ENCODE results near the gene HMGCL.
A peak's percentile ranks its signal among the peaks of the same experiment; 100 is the strongest.
"Not testable (repeated sequence)": the region's sequence is repeated elsewhere in the genome, so short reads cannot be mapped to it uniquely, and the experiment has no call there.

HMGCL gene

GRCh38 chr1:23853124-23853523 is 27.9 kb upstream of the HMGCL start:
- not testable (repeated sequence) for H2AFZ ChIP-seq (ENCODE audit: low read length, unreplicated experiment); H3K27ac ChIP-seq (ENCODE audit: low read depth, low read length); H3K79me2 ChIP-seq (ENCODE audit: control insufficient read depth, insufficient read depth, low read length, unreplicated experiment); H3K27me3 ChIP-seq (ENCODE audit: insufficient read depth, low read length); H3K36me3 ChIP-seq (ENCODE audit: insufficient read depth, low read length); H3K4me3 ChIP-seq (ENCODE audit: low read depth, low read length); H3K4me1 ChIP-seq (ENCODE audit: control insufficient read depth, insufficient read depth, low read length, unreplicated experiment)

- H3K4me1 ChIP-seq (ENCODE audit: control insufficient read depth, insufficient read depth, low read length, unreplicated experiment); H3K4me3 ChIP-seq (ENCODE audit: low read depth, low read length); H3K36me3 ChIP-seq (ENCODE audit: insufficient read depth, low read length); H3K79me2 ChIP-seq (ENCODE audit: control insufficient read depth, insufficient read depth, low read length, unreplicated experiment); H2AFZ ChIP-seq (ENCODE audit: low read length, unreplicated experiment); H3K27ac ChIP-seq (ENCODE audit: low read depth, low read length); H3K27me3 ChIP-seq (ENCODE audit: insufficient read depth, low read length): not testable (repeated sequence)
Observed at GRCh38 chr1:23851406-23851805, 26.2 kb upstream of the HMGCL start.

- Histone ChIP-seq H3K27me3 (ENCODE audit: insufficient read depth, low read length) (no peaks in the 10 kb centered on the region), H3K4me1 (ENCODE audit: control insufficient read depth, insufficient read depth, low read length, unreplicated experiment) (no peaks in the 10 kb centered on the region), H2AFZ (ENCODE audit: low read length, unreplicated experiment) (no peak overlapping the region), H3K79me2 (ENCODE audit: control insufficient read depth, insufficient read depth, low read length, unreplicated experiment) (no peaks in the 10 kb centered on the region), H3K4me3 (ENCODE audit: low read depth, low read length) (no peak overlapping the region), H3K36me3 (ENCODE audit: insufficient read depth, low read length) (0 out of 2 replicates have a peak, but pooled peaks cover 5% of the 10 kb centered on the region), H3K27ac (ENCODE audit: low read depth, low read length) (no peak overlapping the region)
Observed at GRCh38 chr1:23848673-23849616, 23.7 kb upstream of the HMGCL start.

- H3K27me3 ChIP-seq (ENCODE audit: insufficient read depth, low read length); H3K36me3 ChIP-seq (ENCODE audit: insufficient read depth, low read length); H3K4me1 ChIP-seq (ENCODE audit: control insufficient read depth, insufficient read depth, low read length, unreplicated experiment): not testable (repeated sequence)
Observed at GRCh38 chr1:23847482-23848095, 22.4 kb upstream of the HMGCL start.

GRCh38 chr1:23845163-23845562 is 19.9 kb upstream of the HMGCL start:
- H3K36me3 ChIP-seq (ENCODE audit: insufficient read depth, low read length), result 0 out of 2 replicates have a peak, but pooled peaks cover 5% of the 10 kb centered on the region
- H3K4me1 ChIP-seq (ENCODE audit: control insufficient read depth, insufficient read depth, low read length, unreplicated experiment), result no peaks in the 10 kb centered on the region

More at GRCh38 chr1:23847482-23848095, 22.4 kb upstream of the HMGCL start:
- H3K27ac ChIP-seq (ENCODE audit: low read depth, low read length); H3K4me3 ChIP-seq (ENCODE audit: low read depth, low read length); H2AFZ ChIP-seq (ENCODE audit: low read length, unreplicated experiment); H3K79me2 ChIP-seq (ENCODE audit: control insufficient read depth, insufficient read depth, low read length, unreplicated experiment): not testable (repeated sequence)

GRCh38 chr1:23843644-23844043 is 18.4 kb upstream of the HMGCL start:
- no peak overlapping the region for H3K27ac ChIP-seq (ENCODE audit: low read depth, low read length)

More at GRCh38 chr1:23845163-23845562, 19.9 kb upstream of the HMGCL start:
- Histone ChIP-seq H2AFZ (ENCODE audit: low read length, unreplicated experiment) (no peak overlapping the region), H3K27ac (ENCODE audit: low read depth, low read length) (no peak overlapping the region), H3K27me3 (ENCODE audit: insufficient read depth, low read length) (0 out of 2 replicates have a peak, but pooled peaks cover 9% of the 10 kb centered on the region), H3K79me2 (ENCODE audit: control insufficient read depth, insufficient read depth, low read length, unreplicated experiment) (no peaks in the 10 kb centered on the region), H3K4me3 (ENCODE audit: low read depth, low read length) (no peak overlapping the region)

GRCh38 chr1:23838401-23838866 is 13.2 kb upstream of the HMGCL start:
- Histone ChIP-seq H3K36me3 (ENCODE audit: insufficient read depth, low read length) (no peaks in the 10 kb centered on the region), H3K27me3 (ENCODE audit: insufficient read depth, low read length) (peaks cover 23% of the 10 kb centered on the region), H2AFZ (ENCODE audit: low read length, unreplicated experiment) (no peak overlapping the region), H3K4me1 (ENCODE audit: control insufficient read depth, insufficient read depth, low read length, unreplicated experiment) (no peaks in the 10 kb centered on the region), H3K4me3 (ENCODE audit: low read depth, low read length) (peak overlapping the region; percentile 64), H3K79me2 (ENCODE audit: control insufficient read depth, insufficient read depth, low read length, unreplicated experiment) (no peaks in the 10 kb centered on the region), H3K27ac (ENCODE audit: low read depth, low read length) (no peak overlapping the region)

More at GRCh38 chr1:23843644-23844043, 18.4 kb upstream of the HMGCL start:
- Histone ChIP-seq H3K36me3 (ENCODE audit: insufficient read depth, low read length) (0 out of 2 replicates have a peak, but pooled peaks cover 5% of the 10 kb centered on the region), H3K27me3 (ENCODE audit: insufficient read depth, low read length) (0 out of 2 replicates have a peak, but pooled peaks cover 9% of the 10 kb centered on the region), H3K4me1 (ENCODE audit: control insufficient read depth, insufficient read depth, low read length, unreplicated experiment) (no peaks in the 10 kb centered on the region), H3K79me2 (ENCODE audit: control insufficient read depth, insufficient read depth, low read length, unreplicated experiment) (no peaks in the 10 kb centered on the region), H3K4me3 (ENCODE audit: low read depth, low read length) (no peak overlapping the region), H2AFZ (ENCODE audit: low read length, unreplicated experiment) (no peak overlapping the region)

- peak overlapping the region; percentile 64 for H3K4me3 ChIP-seq (ENCODE audit: low read depth, low read length)
- no peak overlapping the region for H2AFZ ChIP-seq (ENCODE audit: low read length, unreplicated experiment)
- no peak overlapping the region for H3K27ac ChIP-seq (ENCODE audit: low read depth, low read length)
- no peaks in the 10 kb centered on the region for H3K4me1 ChIP-seq (ENCODE audit: control insufficient read depth, insufficient read depth, low read length, unreplicated experiment)
- H3K79me2 ChIP-seq (ENCODE audit: control insufficient read depth, insufficient read depth, low read length, unreplicated experiment), result no peaks in the 10 kb centered on the region
- H3K36me3 ChIP-seq (ENCODE audit: insufficient read depth, low read length), result no peaks in the 10 kb centered on the region
- peaks cover 23% of the 10 kb centered on the region for H3K27me3 ChIP-seq (ENCODE audit: insufficient read depth, low read length)
Observed at GRCh38 chr1:23837908-23838307, 12.7 kb upstream of the HMGCL start.

GRCh38 chr1:23836037-23836436 is 10.8 kb upstream of the HMGCL start:
- peaks cover 14% of the 10 kb centered on the region for H3K27me3 ChIP-seq (ENCODE audit: insufficient read depth, low read length)
- H3K4me3 ChIP-seq (ENCODE audit: low read depth, low read length), result no peak overlapping the region
- H3K79me2 ChIP-seq (ENCODE audit: control insufficient read depth, insufficient read depth, low read length, unreplicated experiment), result no peaks in the 10 kb centered on the region
- no peaks in the 10 kb centered on the region for H3K4me1 ChIP-seq (ENCODE audit: control insufficient read depth, insufficient read depth, low read length, unreplicated experiment)
- H3K27ac ChIP-seq (ENCODE audit: low read depth, low read length), result no peak overlapping the region
- no peaks in the 10 kb centered on the region for H3K36me3 ChIP-seq (ENCODE audit: insufficient read depth, low read length)
- no peak overlapping the region for H2AFZ ChIP-seq (ENCODE audit: low read length, unreplicated experiment)

DNA sequence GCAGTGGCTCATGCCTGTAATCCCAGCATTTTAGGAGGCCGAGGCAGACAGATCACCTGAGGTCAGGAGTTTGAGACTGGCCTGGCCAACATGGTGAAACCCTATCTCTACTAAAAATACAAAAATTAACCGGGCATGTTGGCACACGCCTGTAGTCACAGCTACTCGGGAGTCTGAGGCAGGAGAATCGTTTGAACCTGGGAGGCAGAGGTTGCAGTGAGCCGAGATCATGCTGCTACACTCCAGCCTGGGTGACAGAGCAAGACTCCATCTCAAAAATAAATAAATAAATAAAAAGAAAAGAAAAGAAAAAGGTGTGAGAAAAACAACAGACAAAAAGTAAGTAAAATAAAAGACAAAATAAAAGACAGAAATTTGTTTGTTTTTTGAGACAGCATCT is 8.9 kb upstream of the HMGCL start:
- H3K4me1 ChIP-seq (ENCODE audit: control insufficient read depth, insufficient read depth, low read length, unreplicated experiment); H2AFZ ChIP-seq (ENCODE audit: low read length, unreplicated experiment): not testable (repeated sequence)

More for the DNA sequence above, 8.9 kb upstream of the HMGCL start:
- H3K4me3 ChIP-seq (ENCODE audit: low read depth, low read length); H3K79me2 ChIP-seq (ENCODE audit: control insufficient read depth, insufficient read depth, low read length, unreplicated experiment); H3K36me3 ChIP-seq (ENCODE audit: insufficient read depth, low read length); H3K27ac ChIP-seq (ENCODE audit: low read depth, low read length): not testable (repeated sequence)
- peaks cover 14% of the 10 kb centered on the region for H3K27me3 ChIP-seq (ENCODE audit: insufficient read depth, low read length)
